Breast epithelium (tissue), 4 donors: ENCODE data around the gene VGLL2. TPM values are rescaled to one million over a fixed set of nuclear protein-coding genes. Genes with fewer than 3 reads are reported as not detected.

Experiments
- DNase-seq, 2 donors: peaks; one replicate each; pipeline ENCODE4 v3.0.0-alpha.2; 2019; ENCODE audit warnings: low spot score in 2 of 2
- H3K27ac ChIP-seq, 2 donors: fragments of 200-600 bp; sonication (generic) in 1 of 2; one replicate each; pipeline ENCODE4 v1.5.1; 2016 to 2019; ENCODE audit warnings: mild to moderate bottlenecking in 1 of 2
- H3K27me3 ChIP-seq, 2 donors: fragments of 200-600 bp; sonication (generic) in 1 of 2; one replicate each; pipeline versions ENCODE4 v1.5.1 to v1.6.0; 2017 to 2019; ENCODE audit warnings: control low read depth in 1 of 2, mild to moderate bottlenecking in 1 of 2
- H3K36me3 ChIP-seq: fragments of 200-600 bp; one replicate; pipeline ENCODE4 v1.5.1; 2019
- H3K4me1 ChIP-seq, 2 donors: fragments of 200-600 bp; sonication (generic); one replicate each; pipeline ENCODE4 v1.5.1; 2016 to 2019; ENCODE audit warnings: control low read depth in 1 of 2
- H3K4me3 ChIP-seq, 3 donors: fragments of 200-600 bp; sonication (generic); 1 replicate in 2 of 3; 2 replicates in 1 of 3; pipeline ENCODE4 v1.5.1; 2016 to 2019; ENCODE audit warnings: mild to moderate bottlenecking in 3 of 3, moderate library complexity in 2 of 3
- H3K9me3 ChIP-seq, 2 donors: fragments of 200-600 bp; sonication (generic) in 1 of 2; one replicate each; pipeline ENCODE4 v1.5.1; 2016 to 2019; ENCODE audit warnings: control low read depth in 1 of 2
- CTCF ChIP-seq, 3 donors: fragments of 450-650 bp; IDR thresholded peaks; one replicate each; pipeline ENCODE4 v1.5.1; 2016 to 2017; ENCODE audit warnings: antibody characterized with exemption in 3 of 3, mild to moderate bottlenecking in 3 of 3, moderate library complexity in 3 of 3
- POLR2A ChIP-seq: fragments of 450-650 bp; IDR thresholded peaks from one replicate; pipeline ENCODE4 v1.6.1; 2016; ENCODE audit warnings: antibody characterized with exemption, mild to moderate bottlenecking, moderate library complexity
- POLR2AphosphoS5 ChIP-seq, 3 donors: sonication (generic); formaldehyde crosslinking; IDR thresholded peaks; one replicate each; pipeline ENCODE4 v1.6.1; 2017; ENCODE audit warnings: antibody characterized with exemption in 3 of 3
- intact Hi-C: fragments of 100-400 bp; cut with DNase I; formaldehyde crosslinking; loops from one replicate; pipeline ENCODE4 v1.15.1; 2023; ENCODE audit warnings: low total_unique reads
- total RNA-seq, 3 donors: library from RNA; depleted of rRNA; stranded (reverse); fragments of >200 nt; gene quantifications; one replicate each; pipeline ENCODE4 v1.1.0, GENCODE V29; 2016

VGLL2 gene
- total RNA-seq, 3 donors from 2014 or later, result not detected

DNA sequence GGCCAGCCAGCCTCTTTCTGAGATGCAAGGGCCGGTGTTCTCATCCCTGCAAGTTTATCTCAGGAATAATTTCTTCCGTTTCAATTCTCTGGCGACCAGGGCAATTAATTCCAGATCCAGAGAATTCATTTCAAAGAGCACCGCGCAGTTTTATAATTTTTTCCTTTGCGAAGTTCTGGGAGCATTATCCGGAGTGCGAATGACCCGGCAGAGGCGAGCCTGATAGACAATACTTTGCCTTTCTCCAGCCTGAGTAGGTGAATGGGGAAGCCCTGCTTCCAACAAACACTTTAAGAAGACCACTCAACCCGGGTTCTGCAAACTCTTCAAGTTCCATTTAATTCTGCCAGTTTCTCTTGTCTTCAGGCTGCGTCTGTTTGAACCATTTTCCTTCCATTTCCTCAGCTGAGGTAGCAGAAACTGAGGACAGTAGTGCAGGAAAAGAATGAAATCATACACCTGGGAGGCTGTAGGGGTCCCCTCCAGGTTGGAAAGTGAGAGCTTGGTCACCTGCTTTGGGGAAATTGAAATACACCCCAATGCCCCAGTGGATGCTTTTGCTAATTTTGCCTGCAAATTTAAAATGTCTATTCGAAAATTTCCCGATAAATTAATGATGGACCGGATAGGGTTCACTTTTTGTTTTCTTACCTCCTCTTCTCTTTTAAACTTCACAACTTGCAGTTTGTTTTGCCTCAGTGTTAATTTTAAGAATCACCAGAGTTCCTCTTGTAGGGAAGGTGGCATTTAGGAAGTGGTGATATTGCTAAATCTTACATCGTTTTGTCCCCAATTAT is 1.1 kb downstream of the VGLL2 start:
- peaks cover 3 to 5% of the 10 kb centered on the region in 2 donors for H3K4me1 ChIP-seq
- H3K27ac ChIP-seq, result no peak overlapping the region
- TF ChIP-seq CTCF (IDR thresholded peaks at IDR 0.05), result no peak
- no peak for TF ChIP-seq POLR2A
- no peak for TF ChIP-seq POLR2AphosphoS5 (IDR thresholded peaks at IDR 0.05)
- H3K4me3 ChIP-seq, result peak overlapping the region; percentile 26 to 69 (median 45)
- DNase-seq, result no peak
- peaks cover 0 to 99% of the 10 kb centered on the region in 2 donors for H3K27me3 ChIP-seq
- no peaks in the 10 kb centered on the region for H3K9me3 ChIP-seq
- intact Hi-C loops, result loop anchor here (5.0 kb wide), 1 partner anchor 831 kb away; no protein-coding TSS in a partner anchor
- no peaks in the 10 kb centered on the region for H3K36me3 ChIP-seq

DNA sequence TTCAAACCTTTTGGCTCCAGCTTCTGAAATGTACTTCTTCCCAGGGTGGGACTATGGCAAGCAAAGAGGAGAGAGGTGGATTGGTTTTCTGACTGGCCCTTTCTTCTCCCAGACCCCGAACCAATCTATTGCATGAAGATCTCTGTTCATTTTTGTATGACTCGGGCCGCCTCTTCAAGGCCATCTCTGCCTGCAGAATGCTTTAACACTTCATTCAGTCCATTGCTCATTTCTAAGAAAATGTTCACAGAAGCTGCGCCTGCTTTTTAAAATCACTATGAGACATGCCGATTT is 1.6 kb downstream of the VGLL2 start:
- H3K4me1 ChIP-seq, result peaks cover 3 to 5% of the 10 kb centered on the region in 2 donors
- H3K9me3 ChIP-seq, result no peaks in the 10 kb centered on the region
- H3K27me3 ChIP-seq, result peaks cover 0 to 99% of the 10 kb centered on the region in 2 donors
- no peak overlapping the region for H3K4me3 ChIP-seq
- intact Hi-C loops, result loop anchor here (5.0 kb wide), 1 partner anchor 830 kb away; no protein-coding TSS in a partner anchor
- no peak for DNase-seq
- no peak overlapping the region for H3K27ac ChIP-seq
- no peaks in the 10 kb centered on the region for H3K36me3 ChIP-seq
- TF ChIP-seq POLR2AphosphoS5 (IDR thresholded peaks at IDR 0.05) (no peak), POLR2A (no peak), CTCF (IDR thresholded peaks at IDR 0.05) (no peak)

- no peak for DNase-seq
- intact Hi-C loops, result loop anchor here (5.0 kb wide), 1 partner anchor 829 kb away; no protein-coding TSS in a partner anchor
- Histone ChIP-seq H3K27me3 (peaks cover 0 to 100% of the 10 kb centered on the region in 2 donors), H3K36me3 (no peaks in the 10 kb centered on the region), H3K4me1 (peaks cover 3 to 5% of the 10 kb centered on the region in 2 donors), H3K27ac (no peak overlapping the region), H3K4me3 (no peak overlapping the region), H3K9me3 (no peaks in the 10 kb centered on the region)
- TF ChIP-seq CTCF (IDR thresholded peaks at IDR 0.05) (no peak), POLR2AphosphoS5 (IDR thresholded peaks at IDR 0.05) (no peak), POLR2A (no peak)
These were observed 2.6 kb downstream of the VGLL2 start for GRCh38 chr6:117267766-117268534.

GRCh38 chr6:117268924-117269323 is 3.6 kb downstream of the VGLL2 start:
- no peak for DNase-seq
- H3K36me3 ChIP-seq, result no peaks in the 10 kb centered on the region
- H3K4me1 ChIP-seq, result peaks cover 3 to 5% of the 10 kb centered on the region in 2 donors
- intact Hi-C loops, result loop anchor here (5.0 kb wide), 1 partner anchor 828 kb away; no protein-coding TSS in a partner anchor
- no peak for TF ChIP-seq CTCF (IDR thresholded peaks at IDR 0.05)
- no peak for TF ChIP-seq POLR2AphosphoS5 (IDR thresholded peaks at IDR 0.05)
- TF ChIP-seq POLR2A, result no peak
- H3K4me3 ChIP-seq, result no peak overlapping the region
- no peaks in the 10 kb centered on the region for H3K9me3 ChIP-seq
- peaks cover 0 to 95% of the 10 kb centered on the region in 2 donors for H3K27me3 ChIP-seq
- H3K27ac ChIP-seq, result no peak overlapping the region
